HG02588 (cell line): ENCODE data around the gene CASS4.
"Not testable (repeated sequence)": the region's sequence is repeated elsewhere in the genome, so short reads cannot be mapped to it uniquely, and the experiment has no call there.

Experiments
- ATAC-seq: cut with Tn5 transposase; IDR thresholded peaks from one replicate; pipeline ENCODE4 v1.9.1; 2021; ENCODE audit warnings: mild to moderate bottlenecking, moderate library complexity; ENCODE audit not compliant: unreplicated experiment

Gene CASS4

DNA sequence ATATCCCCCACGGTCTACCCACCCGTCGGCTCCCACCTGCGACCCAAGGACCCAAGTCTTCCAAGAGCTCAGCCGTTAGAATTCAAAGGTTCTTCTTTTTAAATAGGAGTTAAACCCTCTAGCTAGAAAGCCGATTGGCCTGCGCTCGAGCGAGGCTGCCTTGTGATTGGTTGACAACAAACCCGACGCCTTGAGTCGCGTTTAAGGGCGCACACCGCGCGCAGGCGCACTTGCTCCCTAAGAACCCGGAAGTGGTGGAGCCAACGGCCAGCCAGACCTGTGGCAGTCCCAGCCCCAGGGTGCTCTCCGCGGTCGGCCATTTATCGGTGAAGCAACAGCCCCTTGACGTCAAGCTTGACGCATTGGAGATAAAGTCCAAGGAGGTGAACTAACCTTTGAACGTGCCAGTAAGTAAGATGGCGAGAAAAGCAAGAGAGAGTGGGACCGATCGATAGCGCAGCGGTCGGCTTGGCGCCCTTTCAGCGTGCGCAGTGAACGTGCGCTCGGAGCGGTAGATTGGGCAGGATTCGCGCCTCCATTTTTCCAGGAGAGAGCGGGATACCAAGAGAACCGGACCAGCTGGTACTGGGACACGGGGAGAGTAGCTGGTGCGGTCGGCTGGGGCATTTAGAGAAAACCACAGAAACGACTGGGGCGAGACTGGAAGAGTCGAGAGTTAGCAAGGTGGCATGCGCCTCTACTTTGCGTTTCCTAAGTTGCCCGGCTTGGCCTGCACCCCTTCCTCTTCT, 19.8 kb upstream of the CASS4 start, which contains the start of the genes AURKA and CSTF1:
Gene AURKA, minus strand, starts transcription at position 84 of the 749 bp plus-strand sequence. CDS start 4,018 bp downstream, outside the sequence.
Gene CSTF1, plus strand, starts transcription at position 514 of the 749 bp plus-strand sequence. CDS start 2,908 bp downstream, outside the sequence.
- peak; percentile 90 for ATAC-seq

GRCh38 chr20:56392881-56393482, 19.1 kb upstream of the CASS4 start:
- ATAC-seq, result no peak

GRCh38 chr20:56393653-56394052, 18.4 kb upstream of the CASS4 start:
- ATAC-seq, result no peak

- ATAC-seq, result no peak
Observed at GRCh38 chr20:56395166-56395565, 16.9 kb upstream of the CASS4 start.

DNA sequence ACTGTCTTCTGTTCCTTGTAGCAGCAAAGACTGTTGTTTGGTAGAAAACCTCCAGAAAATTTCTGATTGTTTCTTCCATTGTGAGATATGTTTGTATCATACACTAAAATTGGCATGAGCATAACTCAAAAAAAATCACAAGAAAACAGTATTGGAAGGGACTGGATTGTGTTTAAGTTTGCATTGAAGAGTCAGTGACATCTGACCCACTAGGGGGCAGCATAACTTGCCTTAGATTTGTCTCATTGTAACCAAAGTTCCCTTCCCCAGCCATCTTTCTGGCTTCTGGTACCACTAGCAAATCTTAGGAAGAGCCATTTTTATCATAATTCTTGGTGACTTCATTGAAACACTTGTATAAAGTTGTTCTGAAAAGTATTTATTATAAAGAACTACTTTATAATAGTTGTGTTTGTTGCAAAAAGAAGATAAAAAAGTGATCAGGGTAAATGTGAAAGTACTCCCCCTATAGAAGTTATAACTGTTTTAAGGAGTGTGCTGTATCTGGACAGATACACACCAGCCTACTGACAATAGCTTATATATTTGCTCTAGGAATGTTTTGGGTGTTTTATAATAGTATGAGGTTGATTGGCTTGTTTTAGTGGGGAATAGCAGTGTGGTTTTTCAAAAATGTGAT, 11.9 kb upstream of the CASS4 start:
- peak; percentile 51 for ATAC-seq

- no peak for ATAC-seq
Observed at GRCh38 chr20:56403465-56403864, 8.6 kb upstream of the CASS4 start.

DNA sequence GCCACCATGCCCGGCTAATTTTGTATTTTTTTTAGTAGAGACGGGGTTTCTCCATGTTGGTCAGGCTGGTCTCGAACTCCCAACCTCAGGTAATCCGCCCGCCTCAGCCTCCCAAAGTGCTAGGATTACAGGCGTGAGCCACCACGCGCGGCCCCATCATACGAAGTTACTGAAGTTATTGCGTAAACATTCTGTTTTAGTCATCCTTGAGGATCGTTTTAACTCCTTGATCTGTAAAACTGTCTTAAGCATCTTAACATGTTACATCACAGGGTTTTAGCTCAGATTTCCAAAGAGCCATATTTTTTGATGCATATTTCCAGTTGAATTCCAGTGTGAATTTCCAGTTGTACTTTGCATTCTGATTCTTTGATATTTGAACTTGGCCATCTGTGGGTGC, 6.7 kb upstream of the CASS4 start:
- not testable (repeated sequence) for ATAC-seq

DNA sequence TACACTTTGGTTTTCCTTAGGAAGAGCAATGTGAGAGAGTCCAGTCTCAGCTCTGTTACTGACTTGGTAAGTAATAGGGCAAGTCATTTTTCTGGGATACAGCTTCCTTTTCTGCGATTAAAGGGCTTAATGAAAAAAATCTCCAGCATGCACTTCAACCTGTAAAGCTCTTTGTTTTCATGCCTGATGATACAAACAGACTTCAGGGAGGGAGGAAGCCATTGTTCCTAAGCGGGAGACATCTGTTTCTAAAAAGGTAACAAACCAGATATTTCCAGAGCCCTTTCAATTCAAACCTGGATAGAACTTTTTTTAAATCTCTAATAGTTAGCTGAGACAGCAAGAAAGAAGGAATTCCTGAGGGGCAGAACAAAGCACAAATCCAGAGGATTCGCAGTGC, 5.2 kb upstream of the CASS4 start:
- ATAC-seq, result no peak

DNA sequence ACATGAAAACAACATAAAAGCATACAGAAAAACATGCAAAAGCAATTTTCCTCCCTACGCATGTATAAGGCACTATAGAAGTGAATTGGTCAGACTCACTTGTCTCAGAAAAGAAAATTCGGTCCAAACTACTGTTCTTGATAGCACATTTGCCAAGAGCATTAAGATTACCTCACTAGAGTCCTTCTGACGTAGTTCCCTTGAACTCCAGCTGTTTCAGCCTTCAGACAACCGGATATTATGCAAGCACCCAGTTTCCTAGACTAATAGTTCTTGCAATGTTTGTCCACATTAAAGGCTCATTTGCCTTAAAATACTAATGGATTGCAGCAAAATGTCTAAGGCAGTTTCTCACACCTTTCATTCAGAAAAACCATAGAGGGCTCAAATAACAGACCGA, 2.5 kb upstream of the CASS4 start:
- ATAC-seq, result no peak

DNA sequence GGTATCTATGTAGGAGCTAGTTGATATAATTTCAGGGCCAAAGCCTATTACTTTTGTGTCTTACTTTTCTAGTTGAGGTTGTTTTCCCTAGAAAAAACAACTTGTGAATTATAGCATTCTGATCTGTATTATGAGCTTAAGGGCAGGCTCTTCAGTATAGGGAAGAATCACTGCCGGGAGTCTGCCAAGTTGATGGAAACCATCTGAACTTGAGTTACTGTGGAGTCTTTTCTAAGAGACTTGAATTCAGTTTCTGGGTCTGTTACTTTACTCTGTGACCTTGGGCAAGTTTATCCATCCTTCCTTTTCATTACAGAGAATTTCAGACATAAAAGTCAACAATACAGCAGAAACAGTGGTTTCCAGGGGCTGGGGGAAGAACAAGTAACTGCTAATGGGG, 2.1 kb upstream of the CASS4 start:
- no peak for ATAC-seq

GRCh38 chr20:56411287-56411686, 773 bp upstream of the CASS4 start:
- not testable (repeated sequence) for ATAC-seq

DNA sequence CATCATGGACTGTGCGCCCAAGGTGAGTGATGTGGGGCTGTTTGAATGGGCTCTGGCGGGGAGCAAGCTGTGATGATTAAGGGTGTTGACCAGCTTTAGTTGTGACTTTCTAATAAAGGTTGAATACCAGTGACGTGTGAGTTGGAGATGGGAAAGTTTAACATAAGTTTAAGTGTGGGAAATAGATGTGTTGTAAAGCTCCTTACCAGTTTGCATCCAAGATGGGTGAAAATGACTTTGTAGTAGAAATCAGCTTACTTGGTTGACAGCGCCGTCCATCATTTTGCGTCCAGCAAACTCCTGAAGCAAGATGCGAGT, 372 bp downstream of the CASS4 start:
- no peak for ATAC-seq

- ATAC-seq, result no peak
Observed at GRCh38 chr20:56412949-56413348, 889 bp downstream of the CASS4 start.

- ATAC-seq, result no peak
Observed at GRCh38 chr20:56414842-56415765, 3.0 kb downstream of the CASS4 start.

DNA sequence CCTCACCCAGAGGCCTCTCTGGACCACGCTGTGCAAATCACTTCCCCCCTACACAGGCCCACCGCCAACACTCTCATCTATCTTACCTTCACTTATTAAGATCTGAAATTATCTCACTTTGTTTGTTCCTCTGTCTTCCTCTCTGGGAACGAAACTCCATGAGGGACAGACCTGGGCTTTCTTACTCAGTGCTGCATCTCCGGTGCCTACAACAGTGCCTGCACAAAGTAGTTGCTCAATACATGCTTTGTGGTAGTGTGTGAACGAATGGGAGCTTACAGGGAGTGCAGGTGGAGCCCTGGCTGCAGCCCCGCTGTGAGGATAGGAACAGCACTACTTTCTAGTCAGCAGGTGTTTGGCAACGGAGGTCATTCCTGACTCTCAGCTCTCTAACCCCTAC, 5.3 kb downstream of the CASS4 start:
- no peak for ATAC-seq

DNA sequence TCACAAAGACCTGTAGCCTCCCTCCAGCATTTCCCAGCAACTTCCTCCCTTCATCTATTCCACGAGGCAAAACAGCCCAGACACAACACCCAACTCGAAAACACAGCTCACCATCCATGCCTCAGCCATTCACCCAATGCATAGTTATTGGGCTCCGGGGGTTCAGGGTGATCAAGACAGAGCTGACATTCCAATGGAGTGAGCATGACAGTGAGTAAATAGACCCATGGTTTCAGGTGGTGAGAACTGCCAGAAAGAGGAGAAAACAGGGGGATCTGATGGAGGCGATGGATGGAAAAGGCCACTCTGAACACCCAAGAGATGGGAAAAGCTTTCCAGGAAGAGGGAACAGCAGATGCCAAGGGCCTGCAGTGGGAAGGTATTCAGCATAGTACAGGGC, 5.9 kb downstream of the CASS4 start:
- no peak for ATAC-seq

- ATAC-seq, result no peak
Observed at GRCh38 chr20:56418385-56418861, 6.4 kb downstream of the CASS4 start.

GRCh38 chr20:56420028-56420427, 8.0 kb downstream of the CASS4 start:
- ATAC-seq, result no peak

DNA sequence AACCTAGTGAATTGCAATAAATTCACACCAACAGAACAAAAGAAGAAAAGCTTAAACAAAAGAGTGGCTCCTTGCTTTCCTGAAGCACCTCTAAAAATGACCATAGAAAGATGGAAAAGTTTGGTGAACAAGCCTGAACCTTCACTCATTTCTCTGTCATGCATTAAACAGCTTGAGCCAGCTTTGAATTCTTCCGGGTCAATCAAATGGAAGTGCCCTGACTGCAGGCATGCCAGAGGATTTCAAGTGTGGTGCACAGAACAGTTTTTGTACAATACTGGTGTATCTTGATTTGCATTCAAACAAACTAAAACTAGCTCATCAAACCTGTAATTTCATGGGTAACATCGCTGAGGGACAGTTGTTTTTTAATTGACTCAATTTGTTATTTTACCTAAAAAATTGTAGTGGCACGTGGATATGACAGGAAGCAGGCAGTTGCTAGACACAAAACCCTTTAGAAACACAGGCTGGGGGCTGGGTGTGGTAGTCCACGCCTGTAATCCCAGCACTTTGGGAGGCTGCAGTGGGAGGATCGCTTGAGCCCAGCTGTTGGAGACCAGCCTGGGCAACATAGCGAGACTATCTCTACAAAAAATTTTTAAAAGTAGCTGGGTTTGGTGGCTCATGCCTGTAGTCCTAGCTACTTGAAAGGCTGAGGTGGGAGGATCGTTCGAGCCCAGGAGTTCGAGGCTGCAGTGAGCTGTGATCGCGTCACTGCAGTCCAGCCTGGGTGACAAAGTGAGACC, 9.1 kb downstream of the CASS4 start:
- ATAC-seq, result no peak
